Measurements from ENCODE around the gene EMID1.

EMID1 gene

DNA sequence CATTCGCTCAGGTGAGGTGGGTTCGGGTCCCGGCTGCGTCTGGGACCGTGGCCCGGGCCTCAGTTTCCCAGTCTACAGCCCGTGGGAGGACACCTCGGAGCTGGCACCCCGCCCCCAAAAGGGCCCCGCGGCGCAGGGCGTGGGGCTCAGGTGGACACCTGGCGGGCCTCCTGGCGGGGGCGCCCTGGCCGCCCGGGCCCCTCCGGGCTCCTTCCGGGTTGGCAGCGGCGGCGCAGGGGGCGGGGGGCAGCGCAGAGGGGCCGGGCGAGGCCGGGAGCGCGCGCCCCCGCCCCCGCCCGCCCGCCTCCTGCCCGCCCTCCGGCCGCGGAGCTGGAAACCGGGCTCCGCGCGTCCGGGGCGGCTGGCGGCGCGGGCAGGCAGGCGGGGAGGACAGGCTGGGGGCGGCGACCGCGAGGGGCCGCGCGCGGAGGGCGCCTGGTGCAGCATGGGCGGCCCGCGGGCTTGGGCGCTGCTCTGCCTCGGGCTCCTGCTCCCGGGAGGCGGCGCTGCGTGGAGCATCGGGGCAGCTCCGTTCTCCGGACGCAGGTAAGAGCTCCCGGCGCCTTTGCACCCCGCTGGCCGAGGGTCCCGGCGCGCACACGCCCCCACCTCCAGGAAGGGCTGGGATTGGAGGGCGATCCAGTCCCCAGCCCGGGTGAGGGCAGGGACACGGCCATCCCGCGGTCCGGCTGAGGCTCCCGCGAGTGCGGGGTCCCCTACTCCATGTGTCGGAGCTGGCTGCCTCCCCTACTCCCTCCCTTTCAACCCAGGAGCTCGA is at the start of gene EMID1:
TSS of gene EMID1 (plus strand) at position 303 of the 778 bp plus-strand sequence. CDS start at position 446, 143 bp downstream.
- H3K27ac ChIP-seq, result no peak within 1 kb of the TSS

DNA sequence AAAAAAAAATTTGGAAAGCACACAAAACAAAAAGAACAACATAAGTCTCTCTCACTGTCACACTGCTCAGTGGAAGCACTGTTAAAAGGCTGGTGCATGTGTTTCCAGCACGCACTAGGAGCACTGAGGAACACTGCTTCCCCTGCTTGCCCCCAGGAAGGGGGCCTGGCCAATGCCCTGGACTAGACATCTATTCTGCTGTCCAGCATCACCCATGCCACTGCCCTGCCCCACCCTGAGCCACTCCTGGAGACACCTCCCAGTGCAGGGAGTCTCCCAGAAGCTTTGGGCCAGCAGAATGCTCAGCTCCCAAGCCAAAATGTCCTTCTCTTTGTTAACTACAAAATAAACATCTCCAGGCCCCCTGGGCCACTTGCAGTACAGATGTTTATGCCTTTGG is 49.7 kb upstream of the EMID1 start:
- H3K9me3 ChIP-seq, result no peaks in the 10 kb centered on the region
- no peak overlapping the region for H3K4me3 ChIP-seq (ENCODE audit: low read depth in 1 of 2, low read length in 1 of 2)
- no peak overlapping the region for H3K27ac ChIP-seq
- peaks cover 26 to 27% of the 10 kb centered on the region in 2 experiments for H3K4me1 ChIP-seq (ENCODE audit: control insufficient read depth in 1 of 2, insufficient read depth in 1 of 2, low read depth in 1 of 2, low read length in 1 of 2)
- H3K36me3 ChIP-seq, result no peaks in the 10 kb centered on the region
- peaks cover 13% of the 10 kb centered on the region for H3K27me3 ChIP-seq
- TF ChIP-seq CTCF (IDR thresholded peaks at IDR 0.05), result no peak

More for the DNA sequence above, at the start of gene EMID1:
- TF ChIP-seq CTCF (IDR thresholded peaks at IDR 0.05), result no peak
- Histone ChIP-seq H3K36me3 (no peaks in the 10 kb centered on the region), H3K9me3 (no peaks in the 10 kb centered on the region), H3K4me3 (ENCODE audit: low read depth in 1 of 2, low read length in 1 of 2) (peak within 1 kb of the TSS; percentile 25 to 27), H3K27me3 (peaks cover 58% of the 10 kb centered on the region), H3K4me1 (ENCODE audit: control insufficient read depth in 1 of 2, insufficient read depth in 1 of 2, low read depth in 1 of 2, low read length in 1 of 2) (peaks cover 16 to 26% of the 10 kb centered on the region in 2 experiments)

GRCh38 chr22:29156507-29156906 is 49.2 kb upstream of the EMID1 start:
- H3K27ac ChIP-seq, result no peak overlapping the region
- peaks cover 13% of the 10 kb centered on the region for H3K27me3 ChIP-seq
- H3K4me3 ChIP-seq (ENCODE audit: low read depth in 1 of 2, low read length in 1 of 2), result no peak overlapping the region
- H3K4me1 ChIP-seq (ENCODE audit: control insufficient read depth in 1 of 2, insufficient read depth in 1 of 2, low read depth in 1 of 2, low read length in 1 of 2), result peaks cover 26 to 27% of the 10 kb centered on the region in 2 experiments
- no peaks in the 10 kb centered on the region for H3K9me3 ChIP-seq
- no peaks in the 10 kb centered on the region for H3K36me3 ChIP-seq
- TF ChIP-seq CTCF (IDR thresholded peaks at IDR 0.05), result no peak

DNA sequence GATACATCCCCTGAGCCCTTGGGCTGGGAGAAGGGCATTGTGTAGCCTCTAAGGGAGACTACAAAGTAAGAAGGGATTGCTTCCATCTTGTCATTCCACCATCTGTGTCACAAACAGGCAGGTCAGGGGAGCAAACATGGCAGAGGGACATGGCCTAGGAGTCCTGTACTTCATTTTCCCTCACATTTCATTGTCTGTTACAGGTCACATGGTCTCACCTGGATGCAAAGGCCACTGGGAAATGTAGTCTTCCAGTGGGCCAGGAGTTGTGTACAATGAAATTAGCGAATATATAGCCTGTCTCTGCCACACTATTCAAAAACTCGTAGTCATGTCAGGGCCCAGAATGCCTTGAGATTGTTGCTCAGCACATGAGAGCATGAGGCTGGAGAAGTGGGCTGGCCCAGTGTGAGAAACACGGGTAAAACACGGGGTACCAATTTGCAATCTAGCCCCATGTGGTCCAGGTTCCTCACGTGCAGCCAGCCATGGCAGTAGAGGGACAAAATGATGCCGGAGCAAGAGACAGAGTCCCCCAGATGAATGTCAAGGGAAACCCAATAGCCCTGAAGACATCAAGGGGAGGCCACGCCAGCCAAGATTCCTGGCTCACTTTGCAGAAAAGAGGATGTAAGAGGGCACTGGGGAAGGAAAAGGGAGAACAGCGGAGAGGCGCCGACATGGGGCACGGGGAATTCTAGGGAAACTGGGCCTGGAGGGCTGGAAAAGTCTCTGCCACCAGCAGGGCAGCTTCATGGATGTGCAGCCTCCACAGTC is 47.7 kb upstream of the EMID1 start:
- Histone ChIP-seq H3K9me3 (no peaks in the 10 kb centered on the region), H3K4me3 (ENCODE audit: low read depth in 1 of 2, low read length in 1 of 2) (no peak overlapping the region), H3K4me1 (ENCODE audit: control insufficient read depth in 1 of 2, insufficient read depth in 1 of 2, low read depth in 1 of 2, low read length in 1 of 2) (peaks cover 15 to 16% of the 10 kb centered on the region in 2 experiments), H3K27me3 (peaks cover 13% of the 10 kb centered on the region), H3K36me3 (no peaks in the 10 kb centered on the region), H3K27ac (no peak overlapping the region)
- no peak for TF ChIP-seq CTCF (IDR thresholded peaks at IDR 0.05)

DNA sequence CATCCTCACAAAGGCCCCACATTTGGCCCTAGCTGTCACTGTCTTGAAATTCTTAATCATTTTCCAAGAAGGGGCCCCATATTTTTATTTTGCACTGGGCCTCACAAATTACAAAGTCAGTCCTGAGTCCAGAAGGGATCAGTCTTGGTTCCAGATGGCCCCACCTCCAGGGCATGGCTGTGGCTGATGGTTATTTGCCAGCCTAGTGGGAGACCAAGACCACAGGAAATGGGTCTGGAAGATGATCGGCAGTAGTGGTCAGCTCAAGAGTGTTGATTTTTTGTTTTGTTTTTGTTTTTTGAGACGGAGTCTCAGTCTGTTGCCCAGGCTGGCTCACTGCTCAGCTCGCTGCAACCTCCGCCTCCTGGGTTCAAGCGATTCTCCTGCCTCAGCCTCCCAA is 47.1 kb upstream of the EMID1 start:
- peaks cover 10 to 11% of the 10 kb centered on the region in 2 experiments for H3K4me1 ChIP-seq (ENCODE audit: control insufficient read depth in 1 of 2, insufficient read depth in 1 of 2, low read depth in 1 of 2, low read length in 1 of 2)
- no peaks in the 10 kb centered on the region for H3K9me3 ChIP-seq
- H3K36me3 ChIP-seq, result no peaks in the 10 kb centered on the region
- H3K27me3 ChIP-seq, result peaks cover 12% of the 10 kb centered on the region
- no peak overlapping the region for H3K27ac ChIP-seq
- H3K4me3 ChIP-seq (ENCODE audit: low read depth in 1 of 2, low read length in 1 of 2), result no peak overlapping the region
- no peak for TF ChIP-seq CTCF (IDR thresholded peaks at IDR 0.05)
